T-cell (primary cell): ENCODE results near the gene CD80. TPM values are rescaled to one million over a fixed set of nuclear protein-coding genes. Genes with fewer than 3 reads are reported as not detected.

Experiments
- ATAC-seq, 4 experiments: fragments of 200-7000 bp in 3 of 4; fragments of 150-1000 bp in 1 of 4; cut with Tn5 transposase; replicated peaks in 1 of 4; 1 replicate in 3 of 4; 2 replicates in 1 of 4; pipeline ENCODE4 v1.10.0; 2021; ENCODE audit warnings: moderate library complexity in 3 of 4, mild to moderate bottlenecking in 2 of 4, moderate number of reproducible peaks in 1 of 4
- CTCF ChIA-PET, 2 donors: fragments of 300-600 bp; sonication (Branson Sonifier 250); formaldehyde crosslinking; loops; one replicate each; lab custom pipeline; 2022; ENCODE audit warnings: antibody characterized with exemption in 2 of 2; lab: Charles Lee
- POLR2A ChIA-PET, 2 donors: fragments of 300-600 bp; sonication (Branson Sonifier 250); formaldehyde crosslinking; loops; one replicate each; lab custom pipeline; 2022; ENCODE audit warnings: antibody characterized with exemption in 2 of 2; lab: Charles Lee
- DNase-seq, 35 experiments: peaks; one replicate each; pipeline versions ENCODE4 v3.0.0 to v3.0.0-alpha.2; 2013 to 2023
- H3K27ac ChIP-seq: one replicate; pipeline ENCODE4 v1.5.1; 2013; ENCODE audit warnings: low read length
- H3K27me3 ChIP-seq, 2 experiments: replicated peaks in 1 of 2; 1 replicate in 1 of 2; 2 replicates in 1 of 2; pipeline versions ENCODE4 v1.6.1 to v1.7.0; 2013; ENCODE audit warnings: low read length in 1 of 2, mixed read lengths in 1 of 2; ENCODE audit not compliant: control insufficient read depth in 2 of 2, insufficient read depth in 2 of 2; ENCODE audit errors: extremely low read depth in 1 of 2
- H3K36me3 ChIP-seq, 2 donors: 1 replicate in 1 of 2; 2 replicates in 1 of 2; pipeline versions ENCODE4 v1.6.1 to v1.7.0; 2013; ENCODE audit warnings: low read length in 1 of 2; ENCODE audit not compliant: control insufficient read depth in 2 of 2, insufficient read depth in 1 of 2; ENCODE audit errors: extremely low read depth in 1 of 2
- H3K4me1 ChIP-seq, 2 experiments: 1 replicate in 1 of 2; 2 replicates in 1 of 2; pipeline versions ENCODE4 v1.6.1 to v1.7.0; 2013; ENCODE audit warnings: low read length in 2 of 2, mixed read lengths in 1 of 2; ENCODE audit not compliant: insufficient read depth in 2 of 2, control insufficient read depth in 1 of 2; ENCODE audit errors: extremely low read depth in 1 of 2
- H3K4me3 ChIP-seq, 2 donors: 1 replicate in 1 of 2; 2 replicates in 1 of 2; pipeline versions ENCODE4 v1.5.1 to v1.7.0; 2013; ENCODE audit warnings: mild to moderate bottlenecking in 2 of 2, low read length in 1 of 2, moderate library complexity in 1 of 2; ENCODE audit not compliant: control insufficient read depth in 1 of 2; ENCODE audit errors: extremely low read depth in 1 of 2
- H3K9me3 ChIP-seq: 2 replicates; pipeline ENCODE4 v1.7.0; 2013
- H3K27ac Mint-ChIP-seq, 2 donors: one replicate each; pipeline ENCODE4 v1.8.0; 2020 to 2021; ENCODE audit warnings: mild to moderate bottlenecking in 2 of 2, mixed read lengths in 2 of 2
- H3K27me3 Mint-ChIP-seq, 2 donors: one replicate each; pipeline ENCODE4 v1.8.0; 2021 to 2022; ENCODE audit warnings: mixed read lengths in 2 of 2
- H3K36me3 Mint-ChIP-seq: one replicate; pipeline ENCODE4 v1.8.0; 2021; ENCODE audit warnings: mixed read lengths
- H3K4me1 Mint-ChIP-seq, 3 donors: one replicate each; pipeline ENCODE4 v1.8.0; 2020 to 2022; ENCODE audit warnings: mixed read lengths in 3 of 3, mild to moderate bottlenecking in 1 of 3
- H3K4me3 Mint-ChIP-seq, 3 donors: one replicate each; pipeline ENCODE4 v1.8.0; 2020 to 2022; ENCODE audit warnings: mild to moderate bottlenecking in 3 of 3, mixed read lengths in 3 of 3, moderate library complexity in 3 of 3
- H3K9me3 Mint-ChIP-seq, 3 donors: one replicate each; pipeline ENCODE4 v1.8.0; 2020 to 2022; ENCODE audit warnings: mixed read lengths in 3 of 3
- WGBS: methylation state at CpG from one replicate; pipeline ENCODE4 v1.1.5; 2013; ENCODE audit warnings: missing lambda C conversion rate; ENCODE audit not compliant: insufficient coverage; 5-methylcytosine and 5-hydroxymethylcytosine counted together
- total RNA-seq, 35 experiments: library from RNA in 6 of 35; stranded (reverse) in 6 of 35; fragments of 120-200 nt in 1 of 35; gene quantifications; one replicate each; pipeline versions ENCODE4 v1.2.1 to v1.2.4 and lab custom pipeline; 2013 to 2026

Gene CD80
- total RNA-seq, 5 donors from 2014 or later (not counting 1 experiment from before 2014, with no cell fraction given), result 1.3 to 3.5 (median 2.0) TPM

- Histone ChIP-seq H3K27me3 (no peaks in the 10 kb centered on the region), H3K9me3 (no peaks in the 10 kb centered on the region), H3K4me1 (peaks cover 0 to 9% of the 10 kb centered on the region in 2 experiments), H3K4me3 (no peak overlapping the region), H3K36me3 (peaks cover 5 to 34% of the 10 kb centered on the region in 2 donors), H3K27ac (no peak overlapping the region)
- H3K27me3 Mint-ChIP-seq, result no peaks in the 10 kb centered on the region
- DNase-seq, result no peak
- H3K9me3 Mint-ChIP-seq, result no peaks in the 10 kb centered on the region
- ChIA-PET CTCF (no interaction called here), POLR2A (interaction anchor here in 1 of 2 donors (0.8 kb wide), 1 partner anchor 8 kb away, joined by 3 read pairs; the partner anchor contains the start of gene TIMMDC1)
- peak overlapping the region; percentile 12 to 40 (median 18) for H3K4me3 Mint-ChIP-seq
- no peak for ATAC-seq
- peak overlapping the region; percentile 50 to 61 for H3K27ac Mint-ChIP-seq
- peaks cover 29 to 37% (median 36%) of the 10 kb centered on the region in 3 donors for H3K4me1 Mint-ChIP-seq
- 53% methylated on average over 3 of the region's 4 CpGs for WGBS
- peaks cover 50% of the 10 kb centered on the region for H3K36me3 Mint-ChIP-seq
These were observed 52.8 kb downstream of the CD80 start for GRCh38 chr3:119506631-119507030.

GRCh38 chr3:119500901-119501300, 58.5 kb downstream of the CD80 start:
- CTCF ChIA-PET, result interaction anchor here in 1 of 2 donors (0.6 to 1.0 kb wide), 2 partner anchors 32 to 616 kb away, joined by 5 to 7 read pairs; partner anchors contain the start of gene POGLUT1
- ATAC-seq, result no peak
- no peaks in the 10 kb centered on the region for H3K27me3 Mint-ChIP-seq
- H3K9me3 ChIP-seq, result no peaks in the 10 kb centered on the region
- no peaks in the 10 kb centered on the region for H3K27me3 ChIP-seq
- peaks cover 36 to 47% (median 43%) of the 10 kb centered on the region in 3 donors for H3K4me1 Mint-ChIP-seq
- no peaks in the 10 kb centered on the region for H3K9me3 Mint-ChIP-seq
- no peak overlapping the region for H3K27ac Mint-ChIP-seq
- H3K4me1 ChIP-seq, result peaks cover 14 to 21% of the 10 kb centered on the region in 2 experiments
- H3K27ac ChIP-seq, result no peak overlapping the region
- POLR2A ChIA-PET, result interaction anchor here (0.5 to 0.7 kb wide), 3 partner anchors 38 to 264 kb away, joined by 3 to 11 read pairs (median 3); no protein-coding TSS in a partner anchor
- peak overlapping the region in 1 of 3 donors; percentile 100 for H3K4me3 Mint-ChIP-seq
- H3K36me3 ChIP-seq, result peaks cover 0 to 10% of the 10 kb centered on the region in 2 donors
- H3K36me3 Mint-ChIP-seq, result peaks cover 17% of the 10 kb centered on the region
- no peak for DNase-seq
- WGBS, result no CpG with 5 or more reads among the region's 2 CpGs
- no peak overlapping the region for H3K4me3 ChIP-seq

GRCh38 chr3:119500265-119500664, 59.1 kb downstream of the CD80 start:
- H3K36me3 ChIP-seq, result peaks cover 0 to 5% of the 10 kb centered on the region in 2 donors
- H3K27me3 ChIP-seq, result no peaks in the 10 kb centered on the region
- H3K9me3 Mint-ChIP-seq, result no peaks in the 10 kb centered on the region
- H3K27ac Mint-ChIP-seq, result no peak overlapping the region
- ChIA-PET CTCF (interaction anchor here in 1 of 2 donors (0.6 kb wide), 1 partner anchor 616 kb away, joined by 7 read pairs; no protein-coding TSS in a partner anchor), POLR2A (interaction anchor here in 1 of 2 donors (0.7 kb wide), 1 partner anchor 37 kb away, joined by 3 read pairs; no protein-coding TSS in a partner anchor)
- no peak overlapping the region for H3K27ac ChIP-seq
- no peaks in the 10 kb centered on the region for H3K27me3 Mint-ChIP-seq
- H3K36me3 Mint-ChIP-seq, result peaks cover 12% of the 10 kb centered on the region
- DNase-seq (no peak), ATAC-seq (no peak)
- H3K4me1 Mint-ChIP-seq, result peaks cover 36 to 42% (median 40%) of the 10 kb centered on the region in 3 donors
- H3K4me3 ChIP-seq, result no peak overlapping the region
- no CpG with 5 or more reads among the region's 4 CpGs for WGBS
- peaks cover 14 to 21% of the 10 kb centered on the region in 2 experiments for H3K4me1 ChIP-seq
- peak overlapping the region; percentile 39 to 100 (median 42) for H3K4me3 Mint-ChIP-seq
- no peaks in the 10 kb centered on the region for H3K9me3 ChIP-seq

- Histone ChIP-seq H3K4me3 (peak within 1 kb of the TSS; percentile 72 to 99), H3K36me3 (no peaks in the 10 kb centered on the region), H3K27ac (peak within 1 kb of the TSS; percentile 89), H3K9me3 (no peaks in the 10 kb centered on the region), H3K4me1 (peaks cover 14 to 21% of the 10 kb centered on the region in 2 experiments), H3K27me3 (no peaks in the 10 kb centered on the region)
- CTCF ChIA-PET, result interaction anchor here (0.5 to 1.6 kb wide), 8 partner anchors 10 to 597 kb away, joined by 3 to 10 read pairs (median 4); no protein-coding TSS in a partner anchor
- H3K27ac Mint-ChIP-seq, result peak within 1 kb of the TSS; percentile 95 to 100
- no peaks in the 10 kb centered on the region for H3K9me3 Mint-ChIP-seq
- POLR2A ChIA-PET, result interaction anchor here (0.5 to 2.1 kb wide), 19 partner anchors 9 to 647 kb away, joined by 3 to 32 read pairs (median 4); partner anchors contain the start of genes TMEM39A (in 2 of the 2), ARHGAP31 (in 1 of the 2), B4GALT4 (in 1 of the 2) and POGLUT1 (in 1 of the 2)
- H3K4me1 Mint-ChIP-seq, result peaks cover 32 to 40% (median 39%) of the 10 kb centered on the region in 3 donors
- under 1% methylated on average over 52 of the region's 58 CpGs for WGBS
- peak; percentile 98 to 99 (median 99) for ATAC-seq
- H3K4me3 Mint-ChIP-seq, result peak within 1 kb of the TSS; percentile 93 to 100 (median 98)
- peaks cover 2% of the 10 kb centered on the region for H3K36me3 Mint-ChIP-seq
- H3K27me3 Mint-ChIP-seq, result no peaks in the 10 kb centered on the region
- peak; percentile 94 to 99 (median 98) for DNase-seq
These were observed 61.0 kb downstream of the CD80 start, which contains the start of gene TIMMDC1 for GRCh38 chr3:119498186-119499011. TSS of gene TIMMDC1 (plus strand) at chr3:119498547. CDS start at chr3:119498734, 187 bp downstream.

- CTCF ChIA-PET, result interaction anchor here (0.6 to 1.2 kb wide), 5 partner anchors 10 to 598 kb away, joined by 3 to 10 read pairs (median 4); no protein-coding TSS in a partner anchor
- peaks cover 14 to 21% of the 10 kb centered on the region in 2 experiments for H3K4me1 ChIP-seq
These were observed 61.6 kb downstream of the CD80 start for GRCh38 chr3:119497820-119498185.

More at GRCh38 chr3:119497820-119498185, 61.6 kb downstream of the CD80 start:
- WGBS, result 0% methylated on average over 3 of the region's 8 CpGs
- Mint-ChIP-seq H3K4me1 (peaks cover 32 to 37% (median 37%) of the 10 kb centered on the region in 3 donors), H3K36me3 (peaks cover 3% of the 10 kb centered on the region), H3K9me3 (no peaks in the 10 kb centered on the region), H3K4me3 (peak overlapping the region; percentile 93 to 100 (median 98)), H3K27ac (peak overlapping the region; percentile 95 to 100), H3K27me3 (no peaks in the 10 kb centered on the region)
- no peaks in the 10 kb centered on the region for H3K27me3 ChIP-seq
- no peaks in the 10 kb centered on the region for H3K9me3 ChIP-seq
- H3K36me3 ChIP-seq, result no peaks in the 10 kb centered on the region
- DNase-seq, result peak in 1 of 35 experiments; percentile 22
- H3K27ac ChIP-seq, result peak overlapping the region; percentile 89
- ATAC-seq, result peak in 1 of 4 experiments; percentile 3
- POLR2A ChIA-PET, result interaction anchor here (1.1 to 2.1 kb wide), 7 partner anchors 9 to 598 kb away, joined by 3 to 32 read pairs (median 7); partner anchors contain the start of genes TMEM39A (in 2 of the 2), ARHGAP31 (in 1 of the 2), B4GALT4 (in 1 of the 2) and POGLUT1 (in 1 of the 2)
- H3K4me3 ChIP-seq, result peak overlapping the region; percentile 72 to 99
